ENCODE results near the gene PNPLA6.

- no peak for TF ChIP-seq POLR2A (IDR thresholded peaks at IDR 0.05)
- TF ChIP-seq, protein P1, sequence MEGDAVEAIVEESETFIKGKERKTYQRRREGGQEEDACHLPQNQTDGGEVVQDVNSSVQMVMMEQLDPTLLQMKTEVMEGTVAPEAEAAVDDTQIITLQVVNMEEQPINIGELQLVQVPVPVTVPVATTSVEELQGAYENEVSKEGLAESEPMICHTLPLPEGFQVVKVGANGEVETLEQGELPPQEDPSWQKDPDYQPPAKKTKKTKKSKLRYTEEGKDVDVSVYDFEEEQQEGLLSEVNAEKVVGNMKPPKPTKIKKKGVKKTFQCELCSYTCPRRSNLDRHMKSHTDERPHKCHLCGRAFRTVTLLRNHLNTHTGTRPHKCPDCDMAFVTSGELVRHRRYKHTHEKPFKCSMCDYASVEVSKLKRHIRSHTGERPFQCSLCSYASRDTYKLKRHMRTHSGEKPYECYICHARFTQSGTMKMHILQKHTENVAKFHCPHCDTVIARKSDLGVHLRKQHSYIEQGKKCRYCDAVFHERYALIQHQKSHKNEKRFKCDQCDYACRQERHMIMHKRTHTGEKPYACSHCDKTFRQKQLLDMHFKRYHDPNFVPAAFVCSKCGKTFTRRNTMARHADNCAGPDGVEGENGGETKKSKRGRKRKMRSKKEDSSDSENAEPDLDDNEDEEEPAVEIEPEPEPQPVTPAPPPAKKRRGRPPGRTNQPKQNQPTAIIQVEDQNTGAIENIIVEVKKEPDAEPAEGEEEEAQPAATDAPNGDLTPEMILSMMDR (IDR thresholded peaks at IDR 0.05) = no peak
These were observed 9.8 kb downstream of the PNPLA6 start for GRCh38 chr19:7545300-7545699.

Measured in heart left ventricle (tissue), 13 donors.